Central memory CD4-positive, alpha-beta T cell (primary cell): ENCODE measurements around the gene WDR38.
A peak's percentile ranks its signal among the peaks of the same experiment; 100 is the strongest.

Experiments used
- DNase-seq: peaks from one replicate; pipeline ENCODE4 v3.0.0; 2022
- total RNA-seq, 3 experiments: gene quantifications; one replicate each; lab custom pipeline; 2026; lab: John Stamatoyannopoulos, UW

WDR38 gene
- 0 to 0.14 (median 0.11) reads per million in 3 experiments for total RNA-seq

GRCh38 chr9:124852829-124853531, at the start of gene WDR38:
Gene WDR38 (plus strand): TSS chr9:124853460. CDS start chr9:124853532, 72 bp downstream.
- peak; percentile 78 for DNase-seq

GRCh38 chr9:124803911-124804310, 49.3 kb upstream of the WDR38 start:
- DNase-seq, result no peak

GRCh38 chr9:124805186-124805585, 48.1 kb upstream of the WDR38 start:
- DNase-seq, result no peak

- no peak for DNase-seq
Measured at GRCh38 chr9:124808246-124808956, 44.9 kb upstream of the WDR38 start.

- no peak for DNase-seq
Measured at GRCh38 chr9:124809211-124809610, 44.0 kb upstream of the WDR38 start.

GRCh38 chr9:124809741-124810500, 43.3 kb upstream of the WDR38 start:
- DNase-seq, result no peak

GRCh38 chr9:124810663-124811355, 42.5 kb upstream of the WDR38 start:
- no peak for DNase-seq

- no peak for DNase-seq
Measured at GRCh38 chr9:124812441-124812876, 40.8 kb upstream of the WDR38 start.

GRCh38 chr9:124813041-124813440, 40.2 kb upstream of the WDR38 start:
- DNase-seq, result no peak

- DNase-seq, result no peak
Measured at GRCh38 chr9:124813501-124814163, 39.6 kb upstream of the WDR38 start.

- no peak for DNase-seq
Measured at GRCh38 chr9:124814164-124814535, 39.1 kb upstream of the WDR38 start.

GRCh38 chr9:124815601-124816000, 37.7 kb upstream of the WDR38 start:
- DNase-seq, result no peak

- no peak for DNase-seq
Measured at GRCh38 chr9:124818431-124819281, 34.6 kb upstream of the WDR38 start.

- no peak for DNase-seq
Measured at GRCh38 chr9:124820698-124821623, 32.3 kb upstream of the WDR38 start.

- DNase-seq, result no peak
Measured at GRCh38 chr9:124828489-124829333, 24.5 kb upstream of the WDR38 start.

- DNase-seq, result no peak
Measured at GRCh38 chr9:124829334-124829669, 24.0 kb upstream of the WDR38 start.

- DNase-seq, result no peak
Measured at GRCh38 chr9:124830593-124830992, 22.7 kb upstream of the WDR38 start.

- no peak for DNase-seq
Measured at GRCh38 chr9:124831642-124832364, 21.5 kb upstream of the WDR38 start.

- no peak for DNase-seq
Measured at GRCh38 chr9:124834591-124834990, 18.7 kb upstream of the WDR38 start.
